ENCODE results near the gene TFG. TPM values are rescaled to one million over a fixed set of nuclear protein-coding genes. Genes with fewer than 3 reads are reported as not detected.
A peak's percentile ranks its signal among the peaks of the same experiment; 100 is the strongest.

TFG gene
- total RNA-seq, 6 experiments from 2014 or later, result 127 to 147 (median 133) TPM

- Mint-ChIP-seq H3K27ac (no peak overlapping the region), H3K27me3 (ENCODE audit: insufficient read depth) (peaks cover 2% of the 10 kb centered on the region), H3K4me3 (no peak overlapping the region), H3K9me3 (no peaks in the 10 kb centered on the region), H3K36me3 (ENCODE audit: low read depth) (no peaks in the 10 kb centered on the region), H3K4me1 (ENCODE audit: low read depth) (peaks cover 21% of the 10 kb centered on the region)
- no peak for DNase-seq
- no peak for TF ChIP-seq CTCF (IDR thresholded peaks at IDR 0.05)
Observed at GRCh38 chr3:100702082-100702979, 7.0 kb upstream of the TFG start.

- Mint-ChIP-seq H3K36me3 (ENCODE audit: low read depth) (no peaks in the 10 kb centered on the region), H3K4me3 (no peak overlapping the region), H3K4me1 (ENCODE audit: low read depth) (peaks cover 21% of the 10 kb centered on the region), H3K9me3 (no peaks in the 10 kb centered on the region), H3K27me3 (ENCODE audit: insufficient read depth) (peaks cover 2% of the 10 kb centered on the region), H3K27ac (no peak overlapping the region)
- DNase-seq, result no peak
- TF ChIP-seq CTCF (IDR thresholded peaks at IDR 0.05), result no peak
Observed at GRCh38 chr3:100702980-100703345, 6.3 kb upstream of the TFG start.

GRCh38 chr3:100703865-100704264 lies 5.4 kb upstream of the TFG start:
- Mint-ChIP-seq H3K9me3 (no peaks in the 10 kb centered on the region; the same call in 1 of the 2 replicates), H3K4me3 (no peak overlapping the region), H3K27ac (no peak overlapping the region), H3K36me3 (ENCODE audit: low read depth) (peaks cover 4% of the 10 kb centered on the region), H3K27me3 (ENCODE audit: insufficient read depth) (no peaks in the 10 kb centered on the region; the same call in 1 of the 2 replicates), H3K4me1 (ENCODE audit: low read depth) (peaks cover 26% of the 10 kb centered on the region)
- DNase-seq, result no peak
- no peak for TF ChIP-seq CTCF (IDR thresholded peaks at IDR 0.05)

GRCh38 chr3:100706365-100706764 lies 2.9 kb upstream of the TFG start:
- peaks cover 40% of the 10 kb centered on the region for H3K4me1 Mint-ChIP-seq (ENCODE audit: low read depth)
- H3K27me3 Mint-ChIP-seq (ENCODE audit: insufficient read depth), result no peaks in the 10 kb centered on the region
- H3K36me3 Mint-ChIP-seq (ENCODE audit: low read depth), result peaks cover 18% of the 10 kb centered on the region
- peak overlapping the region; percentile 68 for H3K27ac Mint-ChIP-seq
- TF ChIP-seq CTCF (IDR thresholded peaks at IDR 0.05), result no peak
- no peaks in the 10 kb centered on the region; the same call in 1 of the 2 replicates for H3K9me3 Mint-ChIP-seq
- DNase-seq, result peak; percentile 69
- H3K4me3 Mint-ChIP-seq, result peak overlapping the region; percentile 8; the same call in 1 of the 2 replicates

GRCh38 chr3:100708644-100708988 lies 678 bp upstream of the TFG start:
- H3K4me1 Mint-ChIP-seq (ENCODE audit: low read depth), result peaks cover 53% of the 10 kb centered on the region
- peak overlapping the region; percentile 89 for H3K27ac Mint-ChIP-seq
- no peaks in the 10 kb centered on the region for H3K27me3 Mint-ChIP-seq (ENCODE audit: insufficient read depth)
- H3K36me3 Mint-ChIP-seq (ENCODE audit: low read depth), result peaks cover 29% of the 10 kb centered on the region
- H3K4me3 Mint-ChIP-seq, result peak overlapping the region; percentile 95
- H3K9me3 Mint-ChIP-seq, result no peaks in the 10 kb centered on the region; the same call in 1 of the 2 replicates
- DNase-seq, result no peak
- TF ChIP-seq CTCF (IDR thresholded peaks at IDR 0.05), result no peak

All from HFFc6 (cell line).